HCT116 (cell line): ENCODE results near the gene METTL6. TPM values are rescaled to one million over a fixed set of nuclear protein-coding genes. Genes with fewer than 3 reads are reported as not detected.

Experiments
- ATAC-seq: fragments of 200-7000 bp; cut with Tn5 transposase; 2 replicates; pipeline ENCODE4 v1.9.1; 2020; ENCODE audit warnings: mild to moderate bottlenecking, moderate library complexity
- BruUV-seq: library from RNA; stranded (reverse); fragments of 400-500 nt; replicated peaks from 2 replicates; lab custom pipeline; 2021; lab: Mats Ljungman, UMichigan
- CTCF ChIA-PET: fragments of 300-600 bp; sonication (Branson Sonifier 250); formaldehyde crosslinking; loops from one replicate; lab custom pipeline; 2021; ENCODE audit warnings: antibody characterized with exemption; lab: Charles Lee
- POLR2A ChIA-PET: fragments of 300-600, 350-600 bp; sonication (Branson Sonifier 250); formaldehyde crosslinking; loops from one replicate; lab custom pipeline; 2021; ENCODE audit warnings: antibody characterized with exemption; lab: Charles Lee
- RAD21 ChIA-PET, 2 experiments: fragments of 300-600 bp; sonication (Branson Sonifier 250); formaldehyde crosslinking; loops; one replicate each; lab custom pipeline; 2023; ENCODE audit warnings: low total read pairs in 2 of 2; ENCODE audit not compliant: uncharacterized antibody in 2 of 2, unreplicated experiment in 2 of 2, low non-redundant PET in 1 of 2; lab: Charles Lee
- DNase-seq: peaks from one replicate; pipeline ENCODE4 v3.0.0-alpha.2; 2010; ENCODE audit warnings: low read depth, low spot score
- H2AFZ ChIP-seq: fragments of 200-600 bp; shearing (Covaris generic), sonication (generic); 2 replicates; pipeline ENCODE4 v1.6.1; 2017; ENCODE audit warnings: low read depth, mixed run types, mixed read lengths, antibody characterized with exemption, low read length; ENCODE audit not compliant: poor library complexity, severe bottlenecking
- H3K27ac ChIP-seq: 2 replicates; pipeline ENCODE4 v1.5.1; 2012; ENCODE audit warnings: low read depth, low read length
- H3K27me3 ChIP-seq: fragments of 200-600 bp; sonication (generic); 2 replicates; pipeline ENCODE4 v1.6.1; 2016; ENCODE audit warnings: mixed run types, low read length, mixed read lengths; ENCODE audit not compliant: insufficient read depth
- H3K36me3 ChIP-seq, 2 experiments: fragments of 200-500 bp in 1 of 2; fragments of 200-600 bp in 1 of 2; sonication (Bioruptor generic) in 1 of 2; sonication (generic) in 1 of 2; 2 replicates each; pipeline versions ENCODE4 v1.5.1 to v1.6.1; 2014 to 2016; ENCODE audit warnings: low read length in 2 of 2, inconsistent platforms in 1 of 2, mixed read lengths in 1 of 2, mixed run types in 1 of 2; ENCODE audit not compliant: insufficient read depth in 2 of 2, control insufficient read depth in 1 of 2
- H3K4me1 ChIP-seq, 2 experiments: fragments of 200-600 bp in 1 of 2; sonication (generic) in 1 of 2; 2 replicates each; pipeline versions ENCODE4 v1.5.1 to v1.6.1; 2012 to 2017; ENCODE audit warnings: low read length in 2 of 2, inconsistent platforms in 1 of 2, mild to moderate bottlenecking in 1 of 2, mixed read lengths in 1 of 2, mixed run types in 1 of 2, moderate library complexity in 1 of 2; ENCODE audit not compliant: insufficient read depth in 2 of 2, control insufficient read depth in 1 of 2
- H3K4me2 ChIP-seq: fragments of 200-600 bp; sonication (generic); 2 replicates; pipeline ENCODE4 v1.6.1; 2017; ENCODE audit warnings: mixed run types, low read length, mixed read lengths
- H3K4me3 ChIP-seq, 2 experiments: fragments of 200-600 bp in 1 of 2; sonication (generic) in 1 of 2; replicated peaks in 1 of 2; 2 replicates each; pipeline ENCODE4 v1.5.1; 2011 to 2016; ENCODE audit warnings: low read length in 2 of 2, control low read depth in 1 of 2, low read depth in 1 of 2, mild to moderate bottlenecking in 1 of 2, mixed read lengths in 1 of 2, mixed run types in 1 of 2
- H3K79me2 ChIP-seq: fragments of 200-600 bp; sonication (generic); 2 replicates; pipeline ENCODE4 v1.6.1; 2017; ENCODE audit warnings: mild to moderate bottlenecking, mixed run types, low read length, moderate library complexity, mixed read lengths; ENCODE audit not compliant: insufficient read depth
- H3K9ac ChIP-seq: fragments of 200-600 bp; sonication (generic); 2 replicates; pipeline ENCODE4 v1.6.1; 2016; ENCODE audit warnings: low read length, mixed read lengths
- H3K9me2 ChIP-seq: fragments of 200-600 bp; sonication (generic), shearing (Covaris generic); 2 replicates; pipeline ENCODE4 v1.6.1; 2017; ENCODE audit warnings: mixed run types, mild to moderate bottlenecking, moderate library complexity; ENCODE audit not compliant: insufficient read depth
- H3K9me3 ChIP-seq, 2 experiments: fragments of 200-500 bp in 1 of 2; fragments of 200-600 bp in 1 of 2; sonication (Bioruptor generic) in 1 of 2; sonication (generic) in 1 of 2; 2 replicates each; pipeline ENCODE4 v1.6.1; 2014 to 2017; ENCODE audit warnings: low read length in 2 of 2, mixed read lengths in 2 of 2, inconsistent platforms in 1 of 2, low read depth in 1 of 2, mild to moderate bottlenecking in 1 of 2, mixed run types in 1 of 2, moderate library complexity in 1 of 2; ENCODE audit not compliant: control insufficient read depth in 1 of 2, insufficient read depth in 1 of 2
- H4K20me1 ChIP-seq: fragments of 200-600 bp; sonication (generic), shearing (Covaris generic); 2 replicates; pipeline ENCODE4 v1.6.1; 2017; ENCODE audit warnings: mixed run types, mild to moderate bottlenecking, moderate library complexity; ENCODE audit not compliant: insufficient read depth
- ATF3 ChIP-seq: IDR thresholded peaks from 2 replicates; pipeline ENCODE4 v1.6.1; 2012
- CEBPB ChIP-seq: IDR thresholded peaks from 2 replicates; pipeline ENCODE4 v1.6.1; 2012; ENCODE audit warnings: low read depth
- EGR1 ChIP-seq: IDR thresholded peaks from 2 replicates; pipeline ENCODE4 v1.6.1; 2012; ENCODE audit warnings: low read depth
- ELF1 ChIP-seq: IDR thresholded peaks from 2 replicates; pipeline ENCODE4 v1.6.1; 2012; ENCODE audit warnings: low read depth, borderline replicate concordance
- EZH2phosphoT487 ChIP-seq: fragments of 200-600 bp; IDR thresholded peaks from 2 replicates; pipeline ENCODE4 v1.6.1; 2018; ENCODE audit warnings: antibody characterized with exemption, borderline replicate concordance
- JUND ChIP-seq: IDR thresholded peaks from 2 replicates; pipeline ENCODE4 v1.6.1; 2012
- MAX ChIP-seq: IDR thresholded peaks from 2 replicates; pipeline ENCODE4 v1.6.1; 2012
- POLR2A ChIP-seq: IDR thresholded peaks from 2 replicates; pipeline ENCODE4 v1.7.0; 2011; ENCODE audit warnings: borderline replicate concordance; ENCODE audit not compliant: insufficient read depth, insufficient read length; ENCODE audit errors: extremely low read depth
- POLR2AphosphoS5 ChIP-seq: IDR thresholded peaks from 2 replicates; pipeline ENCODE4 v1.6.1; 2011; ENCODE audit warnings: mild to moderate bottlenecking, low read depth, low read length, moderate library complexity
- RAD21 ChIP-seq: IDR thresholded peaks from 2 replicates; pipeline ENCODE4 v1.6.1; 2012; ENCODE audit warnings: low read depth, mild to moderate bottlenecking
- SIN3A ChIP-seq: IDR thresholded peaks from 2 replicates; pipeline ENCODE4 v1.6.1; 2012; ENCODE audit warnings: low read depth
- SP1 ChIP-seq: IDR thresholded peaks from 2 replicates; pipeline ENCODE4 v1.6.1; 2012; ENCODE audit warnings: low read depth
- SRF ChIP-seq: IDR thresholded peaks from 2 replicates; pipeline ENCODE4 v1.6.1; 2012; ENCODE audit warnings: low read depth
- TCF7L2 ChIP-seq: IDR thresholded peaks from 2 replicates; pipeline ENCODE4 v1.7.0; 2011; ENCODE audit warnings: borderline replicate concordance, inconsistent platforms; ENCODE audit not compliant: insufficient read depth, insufficient read length; ENCODE audit errors: extremely low read depth
- YY1 ChIP-seq: IDR thresholded peaks from 2 replicates; pipeline ENCODE4 v1.6.1; 2011; ENCODE audit warnings: low read length, low read depth, moderate library complexity, mild to moderate bottlenecking; ENCODE audit not compliant: insufficient replicate concordance; ENCODE audit errors: extremely low read depth
- ZBTB33 ChIP-seq: IDR thresholded peaks from 2 replicates; pipeline ENCODE4 v1.6.1; 2011; ENCODE audit warnings: mild to moderate bottlenecking, low read length, moderate library complexity; ENCODE audit not compliant: insufficient replicate concordance; ENCODE audit errors: extremely low read depth
- ZFX ChIP-seq: fragments of 450-650 bp; IDR thresholded peaks from 2 replicates; pipeline ENCODE4 v1.6.1; 2017
- intact Hi-C: fragments of 100-400 bp; cut with micrococcal nuclease; formaldehyde crosslinking; loops from 2 replicates; pipeline ENCODE4 v1.10.0; 2022
- total RNA-seq: library from RNA; stranded (reverse); gene quantifications from one replicate; pipeline ENCODE4 v1.2.1, GENCODE V29; 2021; ENCODE audit not compliant: unreplicated experiment

The METTL6 gene
- total RNA-seq, 1 experiment from 2014 or later = 14.7 TPM

- H3K9me3 ChIP-seq = no peaks in the 10 kb centered on the region
- H3K27ac ChIP-seq = no peak overlapping the region
- no peak overlapping the region for H3K4me3 ChIP-seq
- H4K20me1 ChIP-seq = no peaks in the 10 kb centered on the region
- POLR2A ChIA-PET = no interaction called here
- no peaks in the 10 kb centered on the region for H3K4me1 ChIP-seq
- no peaks in the 10 kb centered on the region for H3K79me2 ChIP-seq
- H3K27me3 ChIP-seq = no peaks in the 10 kb centered on the region
- CTCF ChIA-PET = no interaction called here
- no peak overlapping the region for H2AFZ ChIP-seq
- no peak for ATAC-seq
- no TSS peak for BruUV-seq
- no peak for DNase-seq
- TF ChIP-seq ATF3 (no peak), TCF7L2 (no peak), POLR2A (no peak), ZFX (no peak), EGR1 (no peak), YY1 (no peak), EZH2phosphoT487 (no peak)
- no peak overlapping the region for H3K4me2 ChIP-seq
- no peaks in the 10 kb centered on the region for H3K9me2 ChIP-seq
- RAD21 ChIA-PET = no interaction called here
- intact Hi-C loops = no loop called here
- no peaks in the 10 kb centered on the region for H3K36me3 ChIP-seq
- no peak overlapping the region for H3K9ac ChIP-seq
Measured at GRCh38 chr3:15449489-15450224, 22.3 kb upstream of the METTL6 start.

- CTCF ChIA-PET = no interaction called here
- intact Hi-C loops = no loop called here
- no peak overlapping the region for H3K27ac ChIP-seq
- peaks cover 21 to 25% of the 10 kb centered on the region in 2 experiments for H3K36me3 ChIP-seq
- no peak overlapping the region for H2AFZ ChIP-seq
- no peaks in the 10 kb centered on the region for H4K20me1 ChIP-seq
- no peaks in the 10 kb centered on the region for H3K27me3 ChIP-seq
- H3K9me2 ChIP-seq = no peaks in the 10 kb centered on the region
- POLR2A ChIA-PET = no interaction called here
- no peaks in the 10 kb centered on the region for H3K9me3 ChIP-seq
- DNase-seq (no peak), ATAC-seq (no peak)
- RAD21 ChIA-PET = no interaction called here
- no TSS peak for BruUV-seq
- no peak overlapping the region for H3K4me2 ChIP-seq
- no peak overlapping the region for H3K4me3 ChIP-seq
- no peaks in the 10 kb centered on the region for H3K79me2 ChIP-seq
- H3K9ac ChIP-seq = no peak overlapping the region
- H3K4me1 ChIP-seq = no peaks in the 10 kb centered on the region
- TF ChIP-seq TCF7L2 = no peak
- TF ChIP-seq SP1 = no peak
- no peak for TF ChIP-seq CEBPB
- no peak for TF ChIP-seq EGR1
- TF ChIP-seq ZBTB33 = no peak
- TF ChIP-seq JUND = no peak
- no peak for TF ChIP-seq RAD21
- no peak for TF ChIP-seq SIN3A
- no peak for TF ChIP-seq SRF
- no peak for TF ChIP-seq ELF1
- TF ChIP-seq YY1 = no peak
- TF ChIP-seq MAX = no peak
- no peak for TF ChIP-seq EZH2phosphoT487
- no peak for TF ChIP-seq ZFX
- TF ChIP-seq POLR2AphosphoS5 = no peak
- TF ChIP-seq ATF3 = no peak
Measured at GRCh38 chr3:15443826-15444524, 16.6 kb upstream of the METTL6 start.
